Measurements from ENCODE around the gene CT83.

The CT83 gene

DNA sequence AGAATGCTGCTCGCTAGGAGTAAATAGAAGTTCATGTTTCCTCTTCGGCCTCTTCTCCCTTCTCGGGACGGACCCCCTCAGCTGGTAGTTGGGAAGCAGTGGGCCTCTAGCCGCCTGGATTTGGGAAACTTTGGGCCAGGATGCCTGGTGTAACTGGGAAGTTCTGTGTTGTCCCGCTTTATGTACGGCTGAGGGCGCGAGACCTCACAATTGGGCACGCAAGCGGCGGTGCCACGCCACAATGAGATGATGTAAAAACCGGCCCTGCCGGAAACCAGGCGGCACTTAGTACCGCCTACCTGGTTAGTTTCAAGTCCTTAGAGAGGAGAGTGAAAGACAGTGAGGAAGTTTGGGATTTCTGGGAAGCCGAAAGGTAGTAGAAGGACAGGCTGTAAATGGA is at the start of gene CT83:
Gene CT83, minus strand, starts transcription at position 155 of the 400 bp plus-strand sequence. Its CDS starts 120 bp downstream, at position 35.
- no peak for DNase-seq

GRCh38 chrX:116499780-116500179 is 37.0 kb upstream of the CT83 start:
- no peak for DNase-seq

GRCh38 chrX:116493271-116493670 is 30.5 kb upstream of the CT83 start:
- DNase-seq: no peak

- no peak for DNase-seq
Measured at GRCh38 chrX:116490104-116490503, 27.3 kb upstream of the CT83 start.

DNA sequence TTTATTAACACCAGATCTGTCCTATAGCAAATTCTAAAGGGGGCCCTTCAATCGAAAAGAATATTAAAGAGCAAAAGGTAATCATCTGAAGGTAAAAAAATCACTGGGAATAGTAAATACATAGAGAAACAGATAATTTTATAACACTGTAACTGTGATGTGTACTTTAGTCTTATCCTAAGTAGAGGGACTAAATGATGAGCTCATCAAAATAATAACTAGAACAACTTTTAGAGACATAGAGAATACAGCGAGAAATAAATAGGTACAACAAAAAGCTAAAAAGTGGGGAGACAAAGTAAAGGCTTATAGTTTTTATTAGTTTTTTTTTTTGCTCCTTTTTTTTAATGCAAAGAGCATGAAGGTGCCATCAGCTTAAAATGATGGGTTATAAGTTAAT is 17.3 kb upstream of the CT83 start:
- no peak for DNase-seq

GRCh38 chrX:116449156-116449555 is 13.6 kb downstream of the CT83 start:
- DNase-seq: no peak

- no peak for DNase-seq
Measured at GRCh38 chrX:116436358-116436816, 26.4 kb downstream of the CT83 start, which contains the start of gene SLC6A14. TSS of gene SLC6A14 (plus strand) at chrX:116436606. CDS start at chrX:116436710, 104 bp downstream.

DNA sequence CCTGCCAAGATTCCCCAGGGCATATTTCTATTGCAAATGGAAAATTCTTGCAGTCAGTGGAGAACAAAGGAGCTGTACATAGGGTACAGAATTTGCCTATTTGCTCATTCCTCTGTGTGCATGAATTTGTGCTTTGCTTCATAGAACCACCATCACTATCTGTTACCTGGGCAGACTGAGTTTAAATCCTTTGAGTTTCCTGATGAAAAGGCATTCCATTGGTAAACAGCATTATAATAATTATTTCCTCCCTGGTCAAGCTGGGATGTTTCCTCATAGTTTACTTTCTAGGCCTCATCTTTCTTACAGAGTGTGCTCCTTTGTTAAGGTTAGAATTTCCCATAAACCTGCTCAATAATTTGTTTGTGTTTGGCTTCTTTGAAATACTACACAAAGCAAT is 27.2 kb downstream of the CT83 start:
- DNase-seq: no peak

DNA sequence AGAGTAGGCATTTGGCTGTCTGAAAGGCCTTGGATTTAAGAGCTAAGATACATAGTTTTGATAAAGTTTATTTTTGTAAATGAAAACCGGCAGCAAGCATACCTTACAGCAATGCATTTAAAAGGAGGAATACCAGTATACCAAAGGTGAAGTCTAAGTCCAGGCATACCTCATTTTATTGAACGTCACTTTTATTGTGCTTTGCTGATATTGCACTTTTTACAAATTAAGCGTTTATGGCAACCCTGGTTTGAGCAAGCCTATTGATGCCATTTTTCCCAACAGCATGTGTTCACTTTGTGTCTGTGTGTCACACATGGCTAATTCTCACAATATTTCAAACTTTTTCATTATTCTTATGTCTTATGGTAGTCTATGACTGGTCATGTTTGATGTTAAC is 34.8 kb downstream of the CT83 start:
- no peak for DNase-seq

GRCh38 chrX:116417968-116418367 is 44.8 kb downstream of the CT83 start:
- no peak for DNase-seq

DNA sequence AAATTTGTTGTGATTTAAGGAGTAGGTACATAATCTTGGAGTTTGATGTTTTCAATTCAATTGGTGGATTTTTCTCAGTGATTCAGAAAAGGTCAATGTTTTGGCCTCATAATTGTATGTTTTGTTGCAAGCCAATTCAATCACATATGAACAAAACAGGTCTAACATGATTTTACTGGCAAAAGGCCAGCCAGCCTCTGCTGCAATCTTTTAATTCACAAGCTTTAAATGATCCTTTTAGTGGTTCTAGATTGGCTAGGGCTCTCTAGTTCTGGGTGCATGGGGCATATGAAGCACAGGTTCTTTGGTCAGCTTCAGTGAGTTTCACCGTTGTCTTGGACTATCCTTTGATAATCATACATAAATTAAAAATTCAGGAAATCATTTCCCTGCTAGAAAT is 45.6 kb downstream of the CT83 start:
- DNase-seq: no peak

GRCh38 chrX:116413273-116413672 is 49.5 kb downstream of the CT83 start:
- no peak for DNase-seq
